Neural progenitor cell (in vitro differentiated cells): ENCODE results near the gene RTP5. TPM values are rescaled to one million over a fixed set of nuclear protein-coding genes. Genes with fewer than 3 reads are reported as not detected.
A peak's percentile ranks its signal among the peaks of the same experiment; 100 is the strongest.

Experiments
- DNase-seq: peaks from one replicate; pipeline ENCODE4 v3.0.0-alpha.2; 2016; ENCODE audit warnings: low spot score
- H2AFZ ChIP-seq: fragments of 200-600 bp; sonication (generic); replicated peaks from 2 replicates; pipeline ENCODE4 v1.6.1; 2016; ENCODE audit warnings: antibody characterized with exemption
- H3F3A ChIP-seq: fragments of 200-600 bp; sonication (generic); 2 replicates; pipeline ENCODE4 v1.6.1; 2016; ENCODE audit warnings: antibody characterized with exemption, low read depth
- H3K27ac ChIP-seq: fragments of 200-600 bp; sonication (generic); 2 replicates; pipeline ENCODE4 v1.5.1; 2016; ENCODE audit warnings: mild to moderate bottlenecking
- H3K27me3 ChIP-seq: fragments of 200-600 bp; sonication (generic); 2 replicates; pipeline ENCODE4 v1.6.1; 2016; ENCODE audit warnings: mild to moderate bottlenecking, moderate library complexity
- H3K36me3 ChIP-seq: fragments of 200-600 bp; sonication (generic); 2 replicates; pipeline ENCODE4 v1.5.1; 2016
- H3K4me1 ChIP-seq: fragments of 200-600 bp; sonication (generic); 2 replicates; pipeline ENCODE4 v1.6.1; 2016; ENCODE audit warnings: mixed run types
- H3K4me2 ChIP-seq: fragments of 200-600 bp; sonication (generic); 2 replicates; pipeline ENCODE4 v1.6.1; 2016
- H3K4me3 ChIP-seq: fragments of 200-600 bp; sonication (generic); 2 replicates; pipeline ENCODE4 v1.5.1; 2016
- H3K79me2 ChIP-seq: fragments of 200-600 bp; sonication (generic); 2 replicates; pipeline ENCODE4 v1.6.1; 2016; ENCODE audit warnings: low read depth
- H3K9ac ChIP-seq: fragments of 200-600 bp; sonication (generic); 2 replicates; pipeline ENCODE4 v1.6.1; 2016
- H3K9me3 ChIP-seq: fragments of 200-600 bp; sonication (generic); 2 replicates; pipeline ENCODE4 v1.5.1; 2016; ENCODE audit warnings: low read depth
- H4K20me1 ChIP-seq: fragments of 200-600 bp; sonication (generic); 2 replicates; pipeline ENCODE4 v1.6.1; 2016; ENCODE audit warnings: low read depth
- H3K27ac Mint-ChIP-seq: 3 replicates; pipeline ENCODE4 v1.8.0; 2021; ENCODE audit warnings: mixed read lengths
- H3K27me3 Mint-ChIP-seq: 2 replicates; pipeline ENCODE4 v1.8.0; 2022; ENCODE audit warnings: low read depth, mild to moderate bottlenecking, inconsistent platforms, moderate library complexity, mixed read lengths; ENCODE audit not compliant: insufficient read depth
- H3K36me3 Mint-ChIP-seq: 3 replicates; pipeline ENCODE4 v1.8.0; 2021; ENCODE audit warnings: mixed read lengths
- H3K4me1 Mint-ChIP-seq: 3 replicates; pipeline ENCODE4 v1.8.0; 2021; ENCODE audit warnings: mixed read lengths
- H3K4me3 Mint-ChIP-seq: 3 replicates; pipeline ENCODE4 v1.8.0; 2021; ENCODE audit warnings: mild to moderate bottlenecking, moderate library complexity, mixed read lengths
- H3K9me3 Mint-ChIP-seq: 3 replicates; pipeline ENCODE4 v1.8.0; 2020; ENCODE audit warnings: mixed read lengths
- EZH2 ChIP-seq: fragments of 200-600 bp; sonication (generic); IDR thresholded peaks from 2 replicates; pipeline ENCODE4 v1.6.1; 2017; ENCODE audit warnings: antibody characterized with exemption, mild to moderate bottlenecking, moderate library complexity
- EZH2phosphoT487 ChIP-seq: fragments of 200-600 bp; sonication (generic); IDR thresholded peaks from 2 replicates; pipeline ENCODE4 v1.6.1; 2017; ENCODE audit warnings: antibody characterized with exemption
- total RNA-seq: library from RNA; depleted of rRNA; stranded (reverse); fragments of >200 nt; gene quantifications from 2 replicates; pipeline ENCODE4 v1.2.3, GENCODE V29; 2015; ENCODE audit warnings: low replicate concordance
- TF ChIP-seq, protein P1 (sequence below): fragments of 200-600 bp; sonication (generic); IDR thresholded peaks from 2 replicates; pipeline ENCODE4 v1.5.1; 2017; ENCODE audit warnings: antibody characterized with exemption, mild to moderate bottlenecking

The RTP5 gene
- total RNA-seq, 1 donor from 2014 or later = not detected

DNA sequence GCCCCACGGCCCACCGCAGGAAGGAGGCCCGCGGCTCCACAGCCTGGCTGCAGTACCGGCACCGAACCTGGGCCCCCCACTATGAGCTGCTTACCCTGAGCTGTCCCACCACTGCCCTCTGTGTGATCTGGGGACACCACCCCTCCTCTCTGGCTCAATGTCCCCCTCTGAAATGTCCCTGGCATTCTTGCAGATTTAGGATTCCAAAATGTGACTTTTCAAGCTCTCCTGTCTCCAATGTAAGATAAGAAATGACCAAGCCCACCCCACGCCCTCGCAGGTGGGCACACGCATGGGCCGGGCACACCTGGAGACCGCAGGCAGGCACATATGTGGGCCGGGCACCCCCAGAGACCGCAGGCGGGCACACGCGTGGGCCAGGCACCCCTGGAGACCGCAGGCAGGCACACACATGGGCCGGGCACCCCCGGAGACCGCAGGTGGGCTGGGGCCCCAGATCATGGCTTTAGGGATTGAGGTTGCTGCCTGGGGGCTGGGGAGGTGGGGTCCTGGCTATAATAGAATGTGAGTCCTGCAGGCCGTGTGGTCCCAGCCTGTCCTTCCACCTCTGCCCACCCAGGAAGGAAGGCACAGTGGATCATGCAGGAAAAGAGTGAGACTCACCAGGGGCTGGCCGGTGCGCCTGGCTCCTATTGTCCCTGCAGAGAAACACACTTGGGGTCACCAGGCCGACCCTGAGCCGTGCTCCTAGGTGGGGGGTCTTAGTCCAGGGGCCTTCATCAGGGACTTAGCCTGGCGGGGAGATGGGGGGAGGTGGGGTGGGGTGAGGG, 18.0 kb upstream of the RTP5 start:
- H3K9ac ChIP-seq = no peak overlapping the region
- H3K4me2 ChIP-seq = no peak overlapping the region
- Mint-ChIP-seq H3K27ac (peak overlapping the region; percentile 48), H3K4me3 (no peak overlapping the region), H3K9me3 (no peaks in the 10 kb centered on the region), H3K4me1 (peaks cover 6% of the 10 kb centered on the region), H3K27me3 (peaks cover 4% of the 10 kb centered on the region), H3K36me3 (no peaks in the 10 kb centered on the region)
- H4K20me1 ChIP-seq = no peaks in the 10 kb centered on the region
- H3K4me3 ChIP-seq = no peak overlapping the region
- no peaks in the 10 kb centered on the region for H3K79me2 ChIP-seq
- H2AFZ ChIP-seq = no peak overlapping the region
- no peaks in the 10 kb centered on the region for H3K36me3 ChIP-seq
- TF ChIP-seq EZH2phosphoT487 (no peak), EZH2 (no peak)
- TF ChIP-seq, protein P1, sequence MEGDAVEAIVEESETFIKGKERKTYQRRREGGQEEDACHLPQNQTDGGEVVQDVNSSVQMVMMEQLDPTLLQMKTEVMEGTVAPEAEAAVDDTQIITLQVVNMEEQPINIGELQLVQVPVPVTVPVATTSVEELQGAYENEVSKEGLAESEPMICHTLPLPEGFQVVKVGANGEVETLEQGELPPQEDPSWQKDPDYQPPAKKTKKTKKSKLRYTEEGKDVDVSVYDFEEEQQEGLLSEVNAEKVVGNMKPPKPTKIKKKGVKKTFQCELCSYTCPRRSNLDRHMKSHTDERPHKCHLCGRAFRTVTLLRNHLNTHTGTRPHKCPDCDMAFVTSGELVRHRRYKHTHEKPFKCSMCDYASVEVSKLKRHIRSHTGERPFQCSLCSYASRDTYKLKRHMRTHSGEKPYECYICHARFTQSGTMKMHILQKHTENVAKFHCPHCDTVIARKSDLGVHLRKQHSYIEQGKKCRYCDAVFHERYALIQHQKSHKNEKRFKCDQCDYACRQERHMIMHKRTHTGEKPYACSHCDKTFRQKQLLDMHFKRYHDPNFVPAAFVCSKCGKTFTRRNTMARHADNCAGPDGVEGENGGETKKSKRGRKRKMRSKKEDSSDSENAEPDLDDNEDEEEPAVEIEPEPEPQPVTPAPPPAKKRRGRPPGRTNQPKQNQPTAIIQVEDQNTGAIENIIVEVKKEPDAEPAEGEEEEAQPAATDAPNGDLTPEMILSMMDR = no peak
- peaks cover under 1% of the 10 kb centered on the region for H3K27me3 ChIP-seq
- no peak for DNase-seq
- H3F3A ChIP-seq = no peaks in the 10 kb centered on the region
- no peaks in the 10 kb centered on the region for H3K9me3 ChIP-seq
- peaks cover 5% of the 10 kb centered on the region for H3K4me1 ChIP-seq
- H3K27ac ChIP-seq = no peak overlapping the region

DNA sequence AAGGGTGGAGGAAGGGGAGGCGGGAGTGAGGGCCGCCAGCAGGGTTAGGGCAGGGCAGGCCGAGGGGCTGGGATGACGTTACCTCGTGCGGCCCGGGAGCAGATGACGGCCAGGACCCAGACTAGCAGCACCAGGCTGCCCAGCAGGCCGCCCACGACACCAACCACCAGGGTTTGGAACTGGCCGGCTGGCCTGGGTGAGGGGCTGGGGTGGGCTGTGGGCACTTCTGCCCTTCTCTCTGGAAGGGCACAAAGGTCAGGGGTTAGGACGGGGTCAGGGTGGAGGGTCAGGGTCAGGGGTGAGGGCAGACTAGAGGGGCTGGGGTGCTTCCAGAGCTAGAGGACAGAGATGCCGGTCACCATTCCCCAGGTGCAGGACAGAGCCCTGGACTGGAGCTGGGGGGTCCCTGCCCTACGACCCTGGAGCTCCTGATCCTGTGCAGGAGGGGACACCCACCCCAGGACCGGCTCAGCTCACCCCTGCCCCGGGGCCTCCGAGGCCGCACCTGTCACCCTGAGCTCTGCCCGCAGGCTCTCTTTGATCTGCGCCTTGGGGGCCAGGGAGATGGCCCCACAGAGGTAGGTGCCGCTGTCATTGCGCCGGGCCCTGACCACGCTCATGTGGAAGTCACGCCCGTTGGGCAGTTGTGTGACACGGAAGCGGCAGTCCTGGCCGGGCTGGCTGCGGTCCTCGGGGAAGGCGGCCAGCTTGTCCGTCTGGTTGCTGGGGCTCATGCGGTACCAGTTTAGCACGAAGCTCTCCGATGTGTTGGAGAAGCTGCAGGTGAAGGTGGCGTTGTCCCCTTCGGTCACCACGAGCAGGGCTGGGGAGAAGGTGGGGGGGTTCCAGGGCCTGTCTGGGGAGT, 17.2 kb upstream of the RTP5 start:
- Histone ChIP-seq H4K20me1 (no peaks in the 10 kb centered on the region), H3K4me3 (no peak overlapping the region), H3K9me3 (no peaks in the 10 kb centered on the region), H3K36me3 (no peaks in the 10 kb centered on the region), H3K4me1 (peaks cover 5% of the 10 kb centered on the region), H2AFZ (no peak overlapping the region), H3K27ac (no peak overlapping the region), H3K9ac (no peak overlapping the region), H3K79me2 (no peaks in the 10 kb centered on the region), H3K4me2 (no peak overlapping the region), H3K27me3 (no peaks in the 10 kb centered on the region), H3F3A (no peaks in the 10 kb centered on the region)
- H3K27ac Mint-ChIP-seq = no peak overlapping the region
- TF ChIP-seq, protein P1 = no peak
- TF ChIP-seq EZH2 = no peak
- no peak for TF ChIP-seq EZH2phosphoT487
- no peak overlapping the region for H3K4me3 Mint-ChIP-seq
- H3K36me3 Mint-ChIP-seq = no peaks in the 10 kb centered on the region
- H3K27me3 Mint-ChIP-seq = peaks cover 3% of the 10 kb centered on the region
- no peak for DNase-seq
- H3K9me3 Mint-ChIP-seq = no peaks in the 10 kb centered on the region
- peaks cover 8% of the 10 kb centered on the region for H3K4me1 Mint-ChIP-seq

DNA sequence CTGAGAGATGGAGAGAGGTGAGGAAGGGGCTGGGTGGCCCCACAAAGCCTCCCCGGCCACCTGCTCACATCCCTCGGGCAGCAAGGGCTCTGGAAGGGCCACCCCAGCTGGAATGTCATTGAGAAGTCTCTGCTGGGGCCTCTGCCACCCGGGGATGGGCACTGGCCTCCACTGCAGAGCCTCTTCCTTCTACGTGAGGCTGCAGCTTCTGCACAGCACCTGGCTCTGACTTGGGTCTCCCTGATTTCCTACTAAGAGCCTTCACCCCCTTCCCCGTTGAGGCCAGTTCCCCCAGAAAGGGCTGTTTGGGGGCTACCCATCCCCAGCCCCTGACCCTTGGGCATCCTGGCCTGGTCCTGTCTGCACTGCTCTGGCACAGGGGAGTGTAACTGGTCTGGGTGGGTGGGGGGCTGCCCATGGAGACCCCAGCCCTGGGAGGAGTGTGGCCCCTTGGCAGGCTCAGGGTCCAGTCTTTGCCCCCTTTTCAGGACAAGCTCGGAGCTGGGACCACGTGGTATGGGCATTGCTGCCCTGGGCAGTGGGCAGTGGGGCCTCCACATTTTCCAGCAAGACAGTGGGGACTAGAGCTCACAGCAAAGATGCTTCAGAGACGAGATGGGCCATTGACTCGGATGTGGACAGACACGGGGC, 16.4 kb upstream of the RTP5 start:
- H3K36me3 ChIP-seq = no peaks in the 10 kb centered on the region
- Mint-ChIP-seq H3K4me3 (no peak overlapping the region), H3K36me3 (no peaks in the 10 kb centered on the region), H3K9me3 (no peaks in the 10 kb centered on the region), H3K27ac (no peak overlapping the region), H3K4me1 (peaks cover 8% of the 10 kb centered on the region), H3K27me3 (peaks cover 3% of the 10 kb centered on the region)
- peaks cover 5% of the 10 kb centered on the region for H3K4me1 ChIP-seq
- H3K27me3 ChIP-seq = no peaks in the 10 kb centered on the region
- H2AFZ ChIP-seq = no peak overlapping the region
- no peak overlapping the region for H3K4me2 ChIP-seq
- no peaks in the 10 kb centered on the region for H3F3A ChIP-seq
- no peak for DNase-seq
- no peak overlapping the region for H3K27ac ChIP-seq
- no peak for TF ChIP-seq EZH2phosphoT487
- TF ChIP-seq EZH2 = no peak
- TF ChIP-seq, protein P1 = no peak
- no peaks in the 10 kb centered on the region for H3K9me3 ChIP-seq
- H4K20me1 ChIP-seq = no peaks in the 10 kb centered on the region
- H3K9ac ChIP-seq = no peak overlapping the region
- H3K79me2 ChIP-seq = no peaks in the 10 kb centered on the region
- H3K4me3 ChIP-seq = no peak overlapping the region
